ENCODE data around the gene KCNIP4.
A peak's percentile ranks its signal among the peaks of the same experiment; 100 is the strongest.

KCNIP4 gene

GRCh38 chr4:20735931-20736330 lies 1212.6 kb downstream of the KCNIP4 start:
- no peak for DNase-seq (ENCODE audit: low read depth)
- TF ChIP-seq CTCF (conservative IDR thresholded peaks at IDR 0.05; ENCODE audit: low read depth, low read length) = no peak
- H3K4me3 ChIP-seq (ENCODE audit: low read length) = no peak overlapping the region

- no peak for DNase-seq (ENCODE audit: low read depth)
- H3K4me3 ChIP-seq (ENCODE audit: low read length) = no peak overlapping the region
- TF ChIP-seq CTCF (conservative IDR thresholded peaks at IDR 0.05; ENCODE audit: low read depth, low read length) = no peak
Measured at GRCh38 chr4:20724915-20725314, 1223.7 kb downstream of the KCNIP4 start.

GRCh38 chr4:20723463-20723862 lies 1225.1 kb downstream of the KCNIP4 start:
- no peak overlapping the region for H3K4me3 ChIP-seq (ENCODE audit: low read length)
- no peak for DNase-seq (ENCODE audit: low read depth)
- TF ChIP-seq CTCF (conservative IDR thresholded peaks at IDR 0.05; ENCODE audit: low read depth, low read length) = no peak

GRCh38 chr4:20723019-20723418 lies 1225.6 kb downstream of the KCNIP4 start:
- no peak for DNase-seq (ENCODE audit: low read depth)
- no peak overlapping the region for H3K4me3 ChIP-seq (ENCODE audit: low read length)
- TF ChIP-seq CTCF (conservative IDR thresholded peaks at IDR 0.05; ENCODE audit: low read depth, low read length) = no peak

GRCh38 chr4:20711335-20711734 lies 1237.2 kb downstream of the KCNIP4 start:
- no peak for DNase-seq (ENCODE audit: low read depth)
- TF ChIP-seq CTCF (conservative IDR thresholded peaks at IDR 0.05; ENCODE audit: low read depth, low read length) = no peak
- no peak overlapping the region for H3K4me3 ChIP-seq (ENCODE audit: low read length)

- TF ChIP-seq CTCF (conservative IDR thresholded peaks at IDR 0.05; ENCODE audit: low read depth, low read length) = no peak
- peak; percentile 80 for DNase-seq (ENCODE audit: low read depth)
Measured at GRCh38 chr4:20700007-20700761, 1248.4 kb downstream of the KCNIP4 start, which contains the start of gene PACRGL. Gene PACRGL, plus strand, starts transcription at chr4:20700458. Its CDS starts 4,024 bp downstream, at chr4:20704482.

GRCh38 chr4:20698820-20699219 lies 1249.8 kb downstream of the KCNIP4 start:
- DNase-seq (ENCODE audit: low read depth) = no peak
- TF ChIP-seq CTCF (conservative IDR thresholded peaks at IDR 0.05; ENCODE audit: low read depth, low read length) = no peak
- no peak overlapping the region for H3K4me3 ChIP-seq (ENCODE audit: low read length)

More at GRCh38 chr4:20700007-20700761, 1248.4 kb downstream of the KCNIP4 start, which contains the start of gene PACRGL:
- peak within 1 kb of the TSS; percentile 92 for H3K4me3 ChIP-seq (ENCODE audit: low read length)

All from retinal pigment epithelial cell (primary cell).